ENCODE data around the gene MFN2.
A peak's percentile ranks its signal among the peaks of the same experiment; 100 is the strongest.

The MFN2 gene

GRCh38 chr1:11946647-11947046 is 33.6 kb upstream of the MFN2 start:
- no peak for DNase-seq
- TF ChIP-seq POLR2A (IDR thresholded peaks at IDR 0.05; ENCODE audit: low read length), result no peak
- TF ChIP-seq GATA1 (IDR thresholded peaks at IDR 0.05; ENCODE audit: low read depth, low read length), result no peak

GRCh38 chr1:11948822-11949458 is 31.3 kb upstream of the MFN2 start:
- peak; percentile 30 to 34 for DNase-seq
- TF ChIP-seq GATA1 (IDR thresholded peaks at IDR 0.05; ENCODE audit: low read depth, low read length) (no peak), POLR2A (IDR thresholded peaks at IDR 0.05; ENCODE audit: low read length) (no peak)

- TF ChIP-seq GATA1 (IDR thresholded peaks at IDR 0.05; ENCODE audit: low read depth, low read length) (no peak), POLR2A (IDR thresholded peaks at IDR 0.05; ENCODE audit: low read length) (no peak)
- no peak for DNase-seq
These were observed 28.3 kb upstream of the MFN2 start for GRCh38 chr1:11951901-11952300.

GRCh38 chr1:11952455-11953109 is 27.7 kb upstream of the MFN2 start:
- TF ChIP-seq GATA1 (IDR thresholded peaks at IDR 0.05; ENCODE audit: low read depth, low read length) (no peak), POLR2A (IDR thresholded peaks at IDR 0.05; ENCODE audit: low read length) (no peak)
- DNase-seq, result no peak

- no peak for DNase-seq
- no peak for TF ChIP-seq POLR2A (IDR thresholded peaks at IDR 0.05; ENCODE audit: low read length)
These were observed 25.0 kb upstream of the MFN2 start for GRCh38 chr1:11955221-11955620.

- DNase-seq, result no peak
- no peak for TF ChIP-seq GATA1 (IDR thresholded peaks at IDR 0.05; ENCODE audit: low read depth, low read length)
- TF ChIP-seq POLR2A (IDR thresholded peaks at IDR 0.05; ENCODE audit: low read length), result no peak
These were observed 22.8 kb upstream of the MFN2 start for GRCh38 chr1:11957398-11957797.

- no peak for DNase-seq
- TF ChIP-seq GATA1 (IDR thresholded peaks at IDR 0.05; ENCODE audit: low read depth, low read length) (no peak), POLR2A (IDR thresholded peaks at IDR 0.05; ENCODE audit: low read length) (no peak)
These were observed 22.3 kb upstream of the MFN2 start for GRCh38 chr1:11957897-11958296.

GRCh38 chr1:11960276-11960675 is 20.0 kb upstream of the MFN2 start:
- no peak for DNase-seq
- TF ChIP-seq GATA1 (IDR thresholded peaks at IDR 0.05; ENCODE audit: low read depth, low read length) (no peak), POLR2A (IDR thresholded peaks at IDR 0.05; ENCODE audit: low read length) (no peak)

GRCh38 chr1:11960715-11961114 is 19.5 kb upstream of the MFN2 start:
- no peak for DNase-seq
- no peak for TF ChIP-seq GATA1 (IDR thresholded peaks at IDR 0.05; ENCODE audit: low read depth, low read length)
- no peak for TF ChIP-seq POLR2A (IDR thresholded peaks at IDR 0.05; ENCODE audit: low read length)

- TF ChIP-seq POLR2A (IDR thresholded peaks at IDR 0.05; ENCODE audit: low read length), result no peak
- no peak for TF ChIP-seq GATA1 (IDR thresholded peaks at IDR 0.05; ENCODE audit: low read depth, low read length)
- DNase-seq, result no peak
These were observed 19.0 kb upstream of the MFN2 start for GRCh38 chr1:11961230-11961629.

GRCh38 chr1:11963622-11964021 is 16.6 kb upstream of the MFN2 start:
- DNase-seq, result no peak
- TF ChIP-seq POLR2A (IDR thresholded peaks at IDR 0.05; ENCODE audit: low read length), result no peak
- TF ChIP-seq GATA1 (IDR thresholded peaks at IDR 0.05; ENCODE audit: low read depth, low read length), result no peak

- no peak for DNase-seq
- no peak for TF ChIP-seq GATA1 (IDR thresholded peaks at IDR 0.05; ENCODE audit: low read depth, low read length)
These were observed 15.6 kb upstream of the MFN2 start for GRCh38 chr1:11964656-11965055.

GRCh38 chr1:11967028-11967547 is 13.2 kb upstream of the MFN2 start:
- TF ChIP-seq GATA1 (IDR thresholded peaks at IDR 0.05; ENCODE audit: low read depth, low read length), result no peak
- no peak for TF ChIP-seq POLR2A (IDR thresholded peaks at IDR 0.05; ENCODE audit: low read length)
- DNase-seq, result peak; percentile 30 to 54

- DNase-seq, result no peak
- TF ChIP-seq POLR2A (IDR thresholded peaks at IDR 0.05; ENCODE audit: low read length) (no peak), GATA1 (IDR thresholded peaks at IDR 0.05; ENCODE audit: low read depth, low read length) (no peak)
These were observed 9.6 kb upstream of the MFN2 start for GRCh38 chr1:11970441-11971185.

All from erythroblast (primary cell).